HepG2 (cell line): ENCODE measurements around the gene TRRAP. TPM values are rescaled to one million over a fixed set of nuclear protein-coding genes. Genes with fewer than 3 reads are reported as not detected.

Experiments
- AGO2 ChIP-seq: fragments of 200-400 bp; formaldehyde crosslinking; optimal IDR thresholded peaks from 2 replicates; pipeline ENCODE3; 2017; ENCODE audit warnings: mild to moderate bottlenecking, low read depth, low read length, moderate library complexity
- AKNA ChIP-seq: sonication (generic); formaldehyde crosslinking; IDR thresholded peaks from 2 replicates; pipeline ENCODE4 v1.4.0; 2020; ENCODE audit warnings: missing genetic modification reagents, borderline replicate concordance
- CEBPG ChIP-seq: IDR thresholded peaks from 2 replicates; pipeline ENCODE4 v1.6.1; 2016
- HOXA3 ChIP-seq: sonication (generic); formaldehyde crosslinking; IDR thresholded peaks from 2 replicates; pipeline ENCODE4 v1.5.0; 2020; ENCODE audit warnings: missing genetic modification reagents
- KLF16 ChIP-seq, 2 experiments: sonication (generic) in 1 of 2; formaldehyde crosslinking in 1 of 2; IDR thresholded peaks; 2 replicates each; pipeline versions ENCODE4 v1.6.1 to v1.8.0; 2016 to 2023; ENCODE audit warnings: missing genetic modification reagents in 2 of 2, missing compliant biosample characterization in 1 of 2
- MATR3 ChIP-seq: sonication (generic); formaldehyde crosslinking; IDR thresholded peaks from 2 replicates; pipeline ENCODE4 v1.4.0; 2020; ENCODE audit warnings: missing genetic modification reagents
- MAZ ChIP-seq, 2 experiments: sonication (generic) in 1 of 2; formaldehyde crosslinking in 1 of 2; IDR thresholded peaks; 2 replicates each; pipeline versions ENCODE4 v1.5.0 to v1.6.1; 2012 to 2020; ENCODE audit warnings: low read depth in 2 of 2, mild to moderate bottlenecking in 2 of 2, borderline replicate concordance in 1 of 2, improper control_type of control experiment in 1 of 2, low read length in 1 of 2, missing genetic modification reagents in 1 of 2, moderate library complexity in 1 of 2
- MNT ChIP-seq: fragments of 450-650 bp; IDR thresholded peaks from 2 replicates; pipeline ENCODE4 v1.6.1; 2016
- MYPOP ChIP-seq: sonication (generic); formaldehyde crosslinking; IDR thresholded peaks from 2 replicates; pipeline ENCODE4 v1.8.1; 2023; ENCODE audit warnings: mild to moderate bottlenecking, moderate library complexity, missing genetic modification reagents
- NCOA2 ChIP-seq: sonication (generic); formaldehyde crosslinking; IDR thresholded peaks from 2 replicates; pipeline ENCODE4 v1.8.0; 2022; ENCODE audit warnings: inconsistent platforms
- STAG1 ChIP-seq: sonication (generic); formaldehyde crosslinking; IDR thresholded peaks from 2 replicates; pipeline ENCODE4 v1.4.0; 2020; ENCODE audit warnings: missing genetic modification reagents
- TFAP4 ChIP-seq: sonication (generic); IDR thresholded peaks from 2 replicates; pipeline ENCODE4 v1.6.1; 2016; ENCODE audit warnings: low read depth, borderline replicate concordance
- ZBTB38 ChIP-seq: sonication (generic); formaldehyde crosslinking; IDR thresholded peaks from 2 replicates; pipeline ENCODE4 v1.5.1; 2020; ENCODE audit warnings: mild to moderate bottlenecking, missing genetic modification reagents
- ZNF34 ChIP-seq: sonication (generic); formaldehyde crosslinking; IDR thresholded peaks from 2 replicates; pipeline ENCODE4 v1.4.0; 2020; ENCODE audit warnings: mild to moderate bottlenecking, missing genetic modification reagents, borderline replicate concordance
- ZNF460 ChIP-seq: sonication (generic); formaldehyde crosslinking; IDR thresholded peaks from 2 replicates; pipeline ENCODE4 v1.5.1; 2020; ENCODE audit warnings: missing genetic modification reagents, mild to moderate bottlenecking, borderline replicate concordance
- ZNF644 ChIP-seq: IDR thresholded peaks from 2 replicates; pipeline ENCODE4 v1.6.1; 2016; ENCODE audit warnings: low read depth
- ZNF703 ChIP-seq: sonication (generic); formaldehyde crosslinking; IDR thresholded peaks from 2 replicates; pipeline ENCODE4 v1.5.1; 2020; ENCODE audit warnings: missing genetic modification reagents, mild to moderate bottlenecking, moderate library complexity, borderline replicate concordance
- polyA plus RNA-seq, 8 experiments: library from polyadenylated mRNA; depleted of rRNA in 3 of 8; stranded (reverse) in 7 of 8; unstranded in 1 of 8; fragments of >200 nt; fragmentation: Illumina TruSeq in 4 of 8; extraction: Trizol in 4 of 8; gene quantifications; 2 replicates each; pipeline versions ENCODE4 v1.2.1 to v1.2.3, GENCODE V29; 2011 to 2016; ENCODE audit warnings: low read depth in 4 of 8, missing spikeins in 1 of 8, mixed read lengths in 1 of 8; ENCODE audit not compliant: insufficient read depth in 1 of 8
- total RNA-seq, 5 experiments: library from RNA; depleted of rRNA; stranded (reverse); fragments of >200 nt; fragmentation: Illumina TruSeq; extraction: Trizol; gene quantifications; 2 replicates each; pipeline ENCODE4 v1.2.3, GENCODE V29; 2016; ENCODE audit warnings: low read depth in 1 of 5
- TF ChIP-seq, protein P1 (sequence below): sonication (generic); formaldehyde crosslinking; IDR thresholded peaks from 2 replicates; pipeline ENCODE4 v1.4.0; 2020; ENCODE audit warnings: missing genetic modification reagents, low read depth, mild to moderate bottlenecking, borderline replicate concordance

The TRRAP gene
- total and polyA plus RNA-seq, 2 of the 13 experiments (the other 11 are each of a cell fraction or from before 2014, with no cell fraction given) = 8.6 to 10.5 TPM

- no peak for TF ChIP-seq AKNA (CRISPR knock-in tag)
- TF ChIP-seq AGO2 = no peak
- TF ChIP-seq STAG1 = no peak; the same call in 1 of the 2 replicates
- TF ChIP-seq ZNF703 = no peak
- peak; percentile 30; the same call in 1 of the 2 replicates for TF ChIP-seq ZNF644
- peak; percentile 60; the same call in 1 of the 2 replicates for TF ChIP-seq MYPOP
- TF ChIP-seq MNT = 0 out of 2 replicates have a peak, but pooled peaks have one; percentile 14
- TF ChIP-seq KLF16 (CRISPR knock-in tag; IDR thresholded peaks at IDR 0.05) = peak in 1 of 2 experiments; percentile 85; a peak in 2 of 4 replicates
- no peak for TF ChIP-seq MATR3
- TF ChIP-seq, protein P1, sequence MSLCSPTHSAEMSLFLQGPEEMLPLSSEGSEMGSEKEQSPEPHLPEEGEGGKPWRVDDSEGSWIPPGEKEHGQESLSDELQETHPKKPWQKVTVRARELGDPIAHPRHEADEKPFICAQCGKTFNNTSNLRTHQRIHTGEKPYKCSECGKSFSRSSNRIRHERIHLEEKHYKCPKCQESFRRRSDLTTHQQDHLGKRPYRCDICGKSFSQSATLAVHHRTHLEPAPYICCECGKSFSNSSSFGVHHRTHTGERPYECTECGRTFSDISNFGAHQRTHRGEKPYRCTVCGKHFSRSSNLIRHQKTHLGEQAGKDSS (CRISPR knock-in tag) = no peak
- no peak for TF ChIP-seq ZNF34 (CRISPR knock-in tag)
- no peak for TF ChIP-seq TFAP4
- TF ChIP-seq MAZ (IDR thresholded peaks at IDR 0.05; ENCODE audit: borderline replicate concordance, low read depth, low read length) = no peak
- TF ChIP-seq MAZ (CRISPR knock-in tag; IDR thresholded peaks at IDR 0.05; ENCODE audit: low read depth) = peak; percentile 81
- peak; percentile 97 for TF ChIP-seq CEBPG (CRISPR knock-in tag)
- TF ChIP-seq NCOA2 (CRISPR knock-in tag) = 0 out of 2 replicates have a peak, but pooled peaks have one; percentile 27
- TF ChIP-seq ZBTB38 = no peak
- no peak for TF ChIP-seq ZNF460 (CRISPR knock-in tag)
- TF ChIP-seq HOXA3 (CRISPR knock-in tag) = peak; percentile 93
These were observed 44.3 kb downstream of the TRRAP start (continued) for GRCh38 chr7:98922392-98923187.
